GM12878 (cell line): ENCODE results near the gene HRH3. TPM values are rescaled to one million over a fixed set of nuclear protein-coding genes. Genes with fewer than 3 reads are reported as not detected.

ENCODE experiments used
- BCL3 ChIP-seq: IDR thresholded peaks from 2 replicates; pipeline ENCODE4 v1.6.1; 2011; ENCODE audit warnings: borderline replicate concordance, low read depth, mild to moderate bottlenecking, moderate library complexity, low read length; ENCODE audit not compliant: insufficient read depth, poor library complexity, severe bottlenecking
- CHD2 ChIP-seq: IDR thresholded peaks from 2 replicates; pipeline ENCODE4 v1.6.1; 2011; ENCODE audit warnings: low read depth, low read length, improper control_type of control experiment, borderline replicate concordance
- CHD4 ChIP-seq: fragments of 200-600 bp; sonication (generic); IDR thresholded peaks from 2 replicates; pipeline ENCODE4 v1.6.1; 2016; ENCODE audit warnings: mild to moderate bottlenecking
- DPF2 ChIP-seq: fragments of 450-650 bp; IDR thresholded peaks from 2 replicates; pipeline ENCODE4 v1.6.1; 2017; ENCODE audit warnings: mild to moderate bottlenecking
- GABPA ChIP-seq: IDR thresholded peaks from 2 replicates; pipeline ENCODE4 v1.6.1; 2014; ENCODE audit warnings: antibody characterized with exemption, low read depth, mild to moderate bottlenecking, inconsistent platforms
- HDAC6 ChIP-seq: fragments of 200-600 bp; sonication (generic); IDR thresholded peaks from one replicate; pipeline ENCODE4 v1.8.0; 2017; ENCODE audit warnings: antibody characterized with exemption; ENCODE audit not compliant: unreplicated experiment
- MTA2 ChIP-seq: fragments of 450-650 bp; IDR thresholded peaks from 2 replicates; pipeline ENCODE4 v1.6.1; 2016; ENCODE audit warnings: low read depth, mild to moderate bottlenecking, moderate library complexity
- MYB ChIP-seq: fragments of 150-350 bp; IDR thresholded peaks from 2 replicates; pipeline ENCODE4 v1.6.1; 2014; ENCODE audit warnings: mild to moderate bottlenecking, low read depth, low read length, borderline replicate concordance
- NBN ChIP-seq: fragments of 450-650 bp; IDR thresholded peaks from 2 replicates; pipeline ENCODE4 v1.6.1; 2016
- NFYA ChIP-seq: IDR thresholded peaks from 2 replicates; pipeline ENCODE4 v1.6.1; 2011; ENCODE audit warnings: low read depth, mild to moderate bottlenecking, low read length, improper control_type of control experiment, borderline replicate concordance
- NR2F1 ChIP-seq: fragments of 450-650 bp; conservative IDR thresholded peaks from 2 replicates; pipeline ENCODE4 v1.6.1; 2017; ENCODE audit warnings: mild to moderate bottlenecking
- RAD21 ChIP-seq: IDR thresholded peaks from 2 replicates; pipeline ENCODE4 v1.6.1; 2011; ENCODE audit warnings: mild to moderate bottlenecking, low read depth, low read length, moderate library complexity; ENCODE audit not compliant: insufficient read depth
- RBBP5 ChIP-seq: fragments of 200-600 bp; sonication (generic); conservative IDR thresholded peaks from 2 replicates; pipeline ENCODE4 v1.6.1; 2016
- RCOR1 ChIP-seq: conservative IDR thresholded peaks from 2 replicates; pipeline ENCODE4 v1.6.1; 2012; ENCODE audit warnings: low read depth, low read length, improper control_type of control experiment
- RELA ChIP-seq: fragments of 450-650 bp; IDR thresholded peaks from 2 replicates; pipeline ENCODE4 v1.8.0; 2014; ENCODE audit warnings: borderline replicate concordance; ENCODE audit not compliant: partially characterized antibody
- RUNX3 ChIP-seq: IDR thresholded peaks from 2 replicates; pipeline ENCODE4 v1.6.1; 2012; ENCODE audit warnings: low read length, inconsistent platforms
- SIN3A ChIP-seq: IDR thresholded peaks from 2 replicates; pipeline ENCODE4 v1.6.1; 2012; ENCODE audit warnings: low read depth, low read length, improper control_type of control experiment
- SMC3 ChIP-seq: IDR thresholded peaks from 2 replicates; pipeline ENCODE4 v1.6.1; 2011; ENCODE audit warnings: low read length, improper control_type of control experiment, borderline replicate concordance
- STAT1 ChIP-seq: fragments of 450-650 bp; conservative IDR thresholded peaks from 2 replicates; pipeline ENCODE4 v1.6.1; 2014; ENCODE audit warnings: antibody characterized with exemption, mild to moderate bottlenecking
- TAF1 ChIP-seq: IDR thresholded peaks from 2 replicates; pipeline ENCODE4 v1.6.1; 2011; ENCODE audit warnings: mild to moderate bottlenecking, low read depth, low read length, borderline replicate concordance
- ZBTB40 ChIP-seq: fragments of 450-650 bp; IDR thresholded peaks from 2 replicates; pipeline ENCODE4 v1.6.1; 2016; ENCODE audit warnings: mild to moderate bottlenecking, moderate library complexity, borderline replicate concordance
- polyA plus RNA-seq, 11 experiments: library from polyadenylated mRNA; depleted of rRNA in 4 of 11; unstranded in 6 of 11; stranded (reverse) in 5 of 11; fragments of >200 nt; fragmentation: Nextera tagmentation in 4 of 11; fragmentation: Illumina TruSeq in 1 of 11; extraction: Ambion mirVana in 4 of 11; extraction: Trizol in 1 of 11; gene quantifications; 1 replicate in 1 of 11; 2 replicates in 10 of 11; pipeline versions ENCODE4 v1.2.1 to v1.2.3, GENCODE V29; 2011 to 2016; ENCODE audit warnings: inconsistent platforms in 2 of 11, missing spikeins in 2 of 11, low read depth in 1 of 11
- total RNA-seq, 4 experiments: library from RNA; depleted of rRNA in 3 of 4; stranded (reverse); fragments of >200 nt in 3 of 4; fragmentation: Illumina TruSeq in 1 of 4; extraction: Trizol in 1 of 4; gene quantifications; 2 replicates each; pipeline versions ENCODE4 v1.2.1 to v1.2.3, GENCODE V29; 2013 to 2021
- TF ChIP-seq, protein P1 (sequence below): fragments of 450-650 bp; IDR thresholded peaks from 2 replicates; pipeline ENCODE4 v1.6.1; 2017; ENCODE audit warnings: low read depth, mild to moderate bottlenecking, moderate library complexity
- TF ChIP-seq, protein P2 (sequence below): IDR thresholded peaks from 2 replicates; pipeline ENCODE4 v1.6.1; 2012; ENCODE audit warnings: low read depth, low read length, improper control_type of control experiment

HRH3 gene
- total and polyA plus RNA-seq, 10 of the 15 experiments (the other 5 are each of a cell fraction or from before 2014, with no cell fraction given): not detected

DNA sequence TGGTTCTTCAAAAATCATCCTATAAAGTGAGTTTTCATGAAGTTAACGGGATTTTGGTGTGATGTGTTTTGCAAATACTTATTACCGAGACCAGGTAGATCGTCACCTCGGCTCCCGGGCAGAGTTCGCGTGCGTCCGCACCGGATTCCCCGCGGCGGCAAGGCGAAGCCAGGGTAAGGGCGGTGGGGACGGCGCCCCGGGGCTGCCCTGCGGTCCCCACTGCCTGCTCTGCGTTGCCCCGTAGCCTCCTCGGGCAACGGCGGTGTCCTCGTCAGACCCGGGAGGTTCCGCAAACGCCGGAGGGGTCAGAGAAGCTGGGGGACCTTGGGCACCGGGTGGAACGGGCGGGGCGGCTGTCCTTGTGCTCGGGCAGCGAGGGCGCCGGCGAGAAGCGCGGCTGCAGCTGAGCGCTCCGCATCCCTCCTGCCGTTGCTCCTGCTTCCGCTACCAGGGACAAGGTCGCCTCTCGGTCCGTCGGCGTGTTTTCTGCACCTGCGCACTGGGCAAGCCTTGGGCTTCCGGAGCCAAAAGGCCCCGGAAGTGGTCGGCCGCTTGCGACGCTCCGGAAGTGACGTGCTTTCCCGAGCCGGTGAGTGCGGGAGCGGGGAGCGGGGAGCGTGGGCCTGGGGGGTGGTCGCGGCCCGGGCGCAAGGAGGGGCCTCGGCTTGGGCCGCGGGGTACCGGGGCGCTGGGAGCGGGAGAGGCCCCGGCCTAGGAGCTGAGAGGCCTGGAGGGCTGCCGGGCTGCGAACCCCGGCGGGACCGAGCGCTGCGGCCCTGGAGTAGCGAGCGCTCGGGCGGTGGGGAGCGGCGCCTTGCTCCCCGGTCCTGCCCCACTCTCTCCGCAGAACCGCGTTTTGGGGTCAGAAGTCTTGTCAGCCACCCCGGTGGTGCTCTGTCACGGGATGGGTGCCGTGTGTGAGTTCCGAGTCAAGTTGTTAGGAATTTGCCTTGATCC lies 37.3 kb downstream of the HRH3 start, which contains the start of gene MTG2 (continued):
- no peak for TF ChIP-seq NFYA
- TF ChIP-seq RAD21: no peak
- TF ChIP-seq MTA2: no peak
- TF ChIP-seq ZBTB40: peak; percentile 94
- TF ChIP-seq NR2F1: peak; percentile 78
- no peak for TF ChIP-seq SMC3
- TF ChIP-seq NBN: peak; percentile 71
- no peak for TF ChIP-seq RELA
- peak; percentile 51; the same call in 1 of the 2 replicates for TF ChIP-seq RBBP5
- peak; percentile 74 for TF ChIP-seq RUNX3
- no peak for TF ChIP-seq CHD4
- 0 out of 2 replicates have a peak, but pooled peaks have one; percentile 63 for TF ChIP-seq RCOR1
- TF ChIP-seq CHD2: peak; percentile 70; the same call in 1 of the 2 replicates
- peak; percentile 70; the same call in 1 of the 2 replicates for TF ChIP-seq DPF2
- TF ChIP-seq TAF1: peak; percentile 86; the same call in 1 of the 2 replicates
- TF ChIP-seq BCL3: no peak
- TF ChIP-seq, protein P1, sequence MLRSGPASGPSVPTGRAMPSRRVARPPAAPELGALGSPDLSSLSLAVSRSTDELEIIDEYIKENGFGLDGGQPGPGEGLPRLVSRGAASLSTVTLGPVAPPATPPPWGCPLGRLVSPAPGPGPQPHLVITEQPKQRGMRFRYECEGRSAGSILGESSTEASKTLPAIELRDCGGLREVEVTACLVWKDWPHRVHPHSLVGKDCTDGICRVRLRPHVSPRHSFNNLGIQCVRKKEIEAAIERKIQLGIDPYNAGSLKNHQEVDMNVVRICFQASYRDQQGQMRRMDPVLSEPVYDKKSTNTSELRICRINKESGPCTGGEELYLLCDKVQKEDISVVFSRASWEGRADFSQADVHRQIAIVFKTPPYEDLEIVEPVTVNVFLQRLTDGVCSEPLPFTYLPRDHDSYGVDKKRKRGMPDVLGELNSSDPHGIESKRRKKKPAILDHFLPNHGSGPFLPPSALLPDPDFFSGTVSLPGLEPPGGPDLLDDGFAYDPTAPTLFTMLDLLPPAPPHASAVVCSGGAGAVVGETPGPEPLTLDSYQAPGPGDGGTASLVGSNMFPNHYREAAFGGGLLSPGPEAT: 0 out of 2 replicates have a peak, but pooled peaks have one; percentile 50
- TF ChIP-seq, protein P2, sequence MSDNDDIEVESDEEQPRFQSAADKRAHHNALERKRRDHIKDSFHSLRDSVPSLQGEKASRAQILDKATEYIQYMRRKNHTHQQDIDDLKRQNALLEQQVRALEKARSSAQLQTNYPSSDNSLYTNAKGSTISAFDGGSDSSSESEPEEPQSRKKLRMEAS: peak; percentile 80; the same call in 1 of the 2 replicates
- TF ChIP-seq MYB: no peak
- TF ChIP-seq GABPA: peak; percentile 94
- TF ChIP-seq HDAC6: peak; percentile 67
- peak; percentile 81; the same call in 1 of the 2 replicates for TF ChIP-seq SIN3A
- 0 out of 2 replicates have a peak, but pooled peaks have one; percentile 66 for TF ChIP-seq STAT1
